HPDE6-E6E7 (cell line): ENCODE measurements around the gene MEMO1.

Experiments
- DNase-seq: peaks from one replicate; pipeline ENCODE4 v3.0.0; 2011; ENCODE audit warnings: missing footprints; ENCODE audit errors: extremely low spot score

The MEMO1 gene

GRCh38 chr2:31828891-31829290, 181.9 kb downstream of the MEMO1 start:
- no peak for DNase-seq

- DNase-seq = no peak
Observed at GRCh38 chr2:31823558-31823957, 187.2 kb downstream of the MEMO1 start.

GRCh38 chr2:31822587-31822986, 188.2 kb downstream of the MEMO1 start:
- no peak for DNase-seq
